ENCODE measurements around the gene IVNS1ABP.

IVNS1ABP gene

DNA sequence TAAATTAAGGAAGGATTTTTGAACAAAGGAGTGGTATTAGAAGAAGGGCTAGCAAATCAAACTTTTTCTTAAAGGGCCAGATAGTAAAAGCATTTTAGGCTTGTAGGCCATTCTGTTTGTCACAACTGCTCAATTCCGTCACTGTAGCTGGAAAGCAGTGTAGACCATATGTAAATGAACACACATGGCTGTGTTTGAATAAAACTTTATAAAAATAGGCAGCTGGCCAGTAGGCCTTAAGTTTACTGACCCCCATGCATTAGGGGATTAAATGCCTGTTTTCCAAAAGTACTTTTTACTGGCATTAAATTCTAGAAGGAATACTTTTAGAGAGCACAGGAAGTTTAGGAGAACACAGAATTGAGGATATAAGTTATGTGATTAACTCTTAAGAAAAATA is 8.9 kb downstream of the IVNS1ABP start:
- DNase-seq (ENCODE audit: low spot score): no peak
- TF ChIP-seq, protein P1, sequence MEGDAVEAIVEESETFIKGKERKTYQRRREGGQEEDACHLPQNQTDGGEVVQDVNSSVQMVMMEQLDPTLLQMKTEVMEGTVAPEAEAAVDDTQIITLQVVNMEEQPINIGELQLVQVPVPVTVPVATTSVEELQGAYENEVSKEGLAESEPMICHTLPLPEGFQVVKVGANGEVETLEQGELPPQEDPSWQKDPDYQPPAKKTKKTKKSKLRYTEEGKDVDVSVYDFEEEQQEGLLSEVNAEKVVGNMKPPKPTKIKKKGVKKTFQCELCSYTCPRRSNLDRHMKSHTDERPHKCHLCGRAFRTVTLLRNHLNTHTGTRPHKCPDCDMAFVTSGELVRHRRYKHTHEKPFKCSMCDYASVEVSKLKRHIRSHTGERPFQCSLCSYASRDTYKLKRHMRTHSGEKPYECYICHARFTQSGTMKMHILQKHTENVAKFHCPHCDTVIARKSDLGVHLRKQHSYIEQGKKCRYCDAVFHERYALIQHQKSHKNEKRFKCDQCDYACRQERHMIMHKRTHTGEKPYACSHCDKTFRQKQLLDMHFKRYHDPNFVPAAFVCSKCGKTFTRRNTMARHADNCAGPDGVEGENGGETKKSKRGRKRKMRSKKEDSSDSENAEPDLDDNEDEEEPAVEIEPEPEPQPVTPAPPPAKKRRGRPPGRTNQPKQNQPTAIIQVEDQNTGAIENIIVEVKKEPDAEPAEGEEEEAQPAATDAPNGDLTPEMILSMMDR (IDR thresholded peaks at IDR 0.05; ENCODE audit: extremely low read depth, missing control alignments): no peak

DNA sequence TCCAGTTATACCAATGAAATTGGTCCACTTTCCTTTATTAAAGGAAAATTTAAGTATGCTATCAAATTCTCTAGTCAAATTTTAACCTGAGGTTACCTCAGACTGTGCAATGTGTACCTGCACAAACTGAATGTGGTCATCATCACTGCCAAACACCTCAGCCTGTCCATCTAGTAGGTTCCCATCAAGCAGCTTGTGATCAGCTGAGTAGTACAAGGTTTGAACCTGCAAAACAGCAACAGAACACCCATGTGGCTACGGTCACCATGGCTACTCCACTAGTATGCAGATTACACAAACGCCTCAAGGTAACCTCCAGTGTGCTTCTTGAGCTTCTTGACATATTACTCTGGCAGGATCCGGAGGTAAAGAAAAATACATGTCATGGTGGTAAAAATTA is 11.6 kb downstream of the IVNS1ABP start:
- TF ChIP-seq, protein P1 (IDR thresholded peaks at IDR 0.05; ENCODE audit: extremely low read depth, missing control alignments): no peak
- no peak for DNase-seq (ENCODE audit: low spot score)

DNA sequence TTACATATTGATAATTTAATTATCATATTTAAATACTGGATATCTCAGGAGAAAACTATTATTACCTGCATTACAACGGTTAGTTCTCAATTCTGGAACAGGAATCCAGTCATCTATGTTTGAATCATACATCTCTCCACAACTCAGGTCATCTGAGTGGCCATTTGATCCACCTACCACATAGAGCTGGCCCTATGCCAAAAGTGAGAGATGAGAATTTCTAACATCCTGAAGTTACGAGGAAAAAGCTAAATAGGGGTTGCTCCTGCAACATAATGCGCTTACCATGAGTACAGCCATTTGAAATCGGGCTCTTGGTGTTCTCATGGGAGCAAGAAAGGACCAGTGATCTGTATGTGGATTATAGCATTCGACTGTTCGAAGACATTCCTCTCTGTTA is 16.9 kb downstream of the IVNS1ABP start:
- TF ChIP-seq, protein P1 (IDR thresholded peaks at IDR 0.05; ENCODE audit: extremely low read depth, missing control alignments): no peak
- DNase-seq (ENCODE audit: low spot score): no peak

DNA sequence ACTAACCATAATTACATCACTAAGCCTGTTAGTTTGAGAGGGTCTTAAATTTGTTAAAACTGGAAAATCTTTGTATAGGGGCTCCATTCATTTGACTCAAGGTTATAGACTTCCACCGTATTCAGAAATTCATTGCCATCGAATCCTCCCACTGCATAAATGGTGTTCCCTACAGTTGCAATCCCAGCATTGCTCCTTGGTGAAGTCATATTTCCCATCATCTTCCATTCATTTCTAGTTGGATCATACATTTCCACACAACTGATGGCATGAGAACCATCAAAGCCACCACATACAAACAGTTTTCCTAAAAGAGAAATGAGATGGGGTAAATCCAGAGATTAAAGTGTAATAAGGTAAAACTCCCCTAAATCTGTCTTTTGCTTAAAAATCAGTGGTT is 19.1 kb downstream of the IVNS1ABP start:
- TF ChIP-seq, protein P1 (IDR thresholded peaks at IDR 0.05; ENCODE audit: extremely low read depth, missing control alignments): no peak
- DNase-seq (ENCODE audit: low spot score): no peak

DNA sequence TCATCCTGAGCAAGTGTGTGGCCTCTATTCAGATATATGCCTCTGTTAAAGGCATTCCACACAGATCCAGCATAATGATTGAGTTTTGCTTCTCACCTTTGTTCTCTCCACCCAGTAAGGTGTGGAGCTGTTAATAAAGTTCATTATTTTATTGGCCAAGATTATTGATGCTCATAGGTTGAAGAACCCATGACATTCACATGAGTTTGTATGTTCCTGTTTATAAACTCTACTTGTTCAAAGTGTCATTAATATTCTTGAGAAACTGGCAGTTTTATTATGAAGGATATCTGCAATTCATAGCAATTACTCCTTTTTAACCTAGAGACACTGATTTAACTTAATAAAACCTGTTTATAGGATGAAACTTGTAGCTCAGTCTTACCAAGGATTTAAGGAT is 22.0 kb downstream of the IVNS1ABP start:
- no peak for DNase-seq (ENCODE audit: low spot score)
- TF ChIP-seq, protein P1 (IDR thresholded peaks at IDR 0.05; ENCODE audit: extremely low read depth, missing control alignments): no peak

DNA sequence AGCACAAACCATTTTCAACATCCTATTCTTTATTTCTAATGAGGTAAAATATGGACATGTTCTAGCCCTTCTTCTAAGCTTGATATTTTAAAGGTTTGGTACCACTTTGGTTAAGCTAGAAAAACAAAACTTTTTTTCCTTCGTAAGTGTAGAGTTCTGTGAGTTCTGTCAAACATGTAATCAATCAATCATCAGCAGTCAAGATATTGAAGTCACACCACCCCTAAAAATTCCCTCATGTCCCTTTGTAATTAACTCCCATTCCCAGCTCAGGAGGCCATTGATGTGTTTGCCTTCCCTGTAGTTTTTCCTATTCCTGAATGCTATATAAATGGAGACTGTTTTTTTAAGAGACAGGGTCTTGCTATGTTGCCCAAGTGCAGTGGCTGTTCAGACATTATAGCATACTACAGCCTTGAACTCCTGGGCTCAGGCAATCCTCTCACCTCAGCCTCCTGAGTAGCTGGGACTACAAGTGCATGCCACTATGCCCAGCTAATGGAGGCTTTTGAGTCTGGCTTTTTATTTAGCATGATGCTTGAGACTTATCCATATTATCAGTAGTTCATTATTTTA is 23.0 kb downstream of the IVNS1ABP start:
- DNase-seq (ENCODE audit: low spot score): no peak
- TF ChIP-seq, protein P1 (IDR thresholded peaks at IDR 0.05; ENCODE audit: extremely low read depth, missing control alignments): no peak

DNA sequence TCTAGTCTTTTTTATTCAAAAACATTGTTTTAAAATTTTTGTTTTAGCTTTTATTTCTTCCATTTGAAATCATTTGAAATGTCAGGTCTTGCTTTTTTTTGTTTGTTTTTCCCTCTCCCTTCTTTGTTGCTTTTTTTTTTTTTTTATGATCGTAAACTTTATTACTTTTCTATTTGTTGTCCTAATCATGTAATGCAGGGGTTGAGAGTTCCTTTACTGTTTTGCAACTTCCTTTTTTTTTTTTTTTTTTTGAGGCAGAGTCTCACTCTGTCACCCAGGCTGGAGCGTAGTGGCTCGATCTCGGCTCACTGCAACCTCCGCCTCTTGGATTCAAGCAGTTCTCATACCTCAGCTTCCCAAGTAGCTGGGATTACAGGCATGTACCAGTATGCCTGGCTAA is 24.8 kb downstream of the IVNS1ABP start:
- no peak for DNase-seq (ENCODE audit: low spot score)
- TF ChIP-seq, protein P1 (IDR thresholded peaks at IDR 0.05; ENCODE audit: extremely low read depth, missing control alignments): no peak

Measured in GM20000 (cell line).